Dendritic cell treated with granulocyte-macrophage colony-stimulating factor and Interleukin-4, amounts not matched to agents 40 ng/mL and 50 ng/mL, for 4 days (primary cell): Measurements from ENCODE around the gene BCS1L.

Experiments used
- H3K27ac Mint-ChIP-seq: one replicate; pipeline ENCODE4 v1.8.0; 2022; ENCODE audit warnings: mild to moderate bottlenecking, mixed read lengths
- H3K27me3 Mint-ChIP-seq: one replicate; pipeline ENCODE4 v1.8.0; 2022; ENCODE audit warnings: mild to moderate bottlenecking, mixed read lengths
- H3K36me3 Mint-ChIP-seq: one replicate; pipeline ENCODE4 v1.8.0; 2022; ENCODE audit warnings: low read depth, mixed read lengths
- H3K4me1 Mint-ChIP-seq: one replicate; pipeline ENCODE4 v1.8.0; 2022; ENCODE audit warnings: low read depth, mixed read lengths
- H3K4me3 Mint-ChIP-seq: one replicate; pipeline ENCODE4 v1.8.0; 2022; ENCODE audit warnings: mild to moderate bottlenecking, moderate library complexity, mixed read lengths
- H3K9me3 Mint-ChIP-seq: one replicate; pipeline ENCODE4 v1.8.0; 2022; ENCODE audit warnings: mixed read lengths
- intact Hi-C: fragments of 100-400 bp; cut with micrococcal nuclease; formaldehyde crosslinking; loops from one replicate; pipeline ENCODE4 v1.15.0; 2022

BCS1L gene

GRCh38 chr2:218659258-218659987, at the start of gene BCS1L, which contains the start of gene ZNF142:
TSS of gene BCS1L (plus strand) at chr2:218659683. CDS start at chr2:218660988, 1,305 bp downstream.
TSS of gene ZNF142 (minus strand) at chr2:218659623. CDS start at chr2:218656429, 3,194 bp downstream.
- Mint-ChIP-seq H3K4me3 (peak within 1 kb of the TSS; percentile 98), H3K9me3 (no peaks in the 10 kb centered on the region), H3K27me3 (no peaks in the 10 kb centered on the region), H3K27ac (peak within 1 kb of the TSS; percentile 82), H3K4me1 (peaks cover 31% of the 10 kb centered on the region), H3K36me3 (peaks cover 84% of the 10 kb centered on the region)
- intact Hi-C loops, result loop anchor here (1.0 kb wide), 2 partner anchors 51 to 188 kb away; partner anchors contain the start of gene TTLL4

- Mint-ChIP-seq H3K4me3 (no peak overlapping the region), H3K27me3 (peaks cover 2% of the 10 kb centered on the region), H3K4me1 (no peaks in the 10 kb centered on the region), H3K27ac (no peak overlapping the region), H3K9me3 (no peaks in the 10 kb centered on the region), H3K36me3 (no peaks in the 10 kb centered on the region)
- intact Hi-C loops, result no loop called here
Measured at GRCh38 chr2:218615868-218616315, 43.6 kb upstream of the BCS1L start.

GRCh38 chr2:218618102-218618860, 41.2 kb upstream of the BCS1L start:
- Mint-ChIP-seq H3K9me3 (no peaks in the 10 kb centered on the region), H3K4me1 (peaks cover 9% of the 10 kb centered on the region), H3K27me3 (no peaks in the 10 kb centered on the region), H3K4me3 (no peak overlapping the region), H3K36me3 (no peaks in the 10 kb centered on the region), H3K27ac (no peak overlapping the region)
- intact Hi-C loops, result no loop called here

DNA sequence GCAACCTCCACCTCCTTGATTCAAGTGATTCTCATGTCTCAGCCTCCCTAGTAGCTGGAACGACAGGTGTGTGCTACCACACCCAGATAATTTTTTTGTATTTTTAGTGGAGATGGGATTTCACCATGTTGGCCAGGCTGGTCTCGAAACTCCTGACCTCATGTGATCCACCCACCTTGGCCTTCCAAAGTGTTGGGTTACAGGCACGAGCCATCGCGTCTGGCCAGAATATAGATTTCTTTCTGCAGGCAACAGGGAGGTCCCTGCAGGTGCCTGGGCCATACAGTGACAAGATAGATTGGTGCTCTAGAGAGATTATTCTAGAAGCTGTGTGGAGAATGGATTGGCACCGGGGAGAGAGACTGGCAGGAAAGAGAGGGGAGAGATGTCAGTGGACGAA, 38.5 kb upstream of the BCS1L start:
- H3K27me3 Mint-ChIP-seq, result no peaks in the 10 kb centered on the region
- no peak overlapping the region for H3K4me3 Mint-ChIP-seq
- H3K36me3 Mint-ChIP-seq, result no peaks in the 10 kb centered on the region
- peaks cover 16% of the 10 kb centered on the region for H3K4me1 Mint-ChIP-seq
- H3K27ac Mint-ChIP-seq, result no peak overlapping the region
- H3K9me3 Mint-ChIP-seq, result no peaks in the 10 kb centered on the region
- intact Hi-C loops, result no loop called here

DNA sequence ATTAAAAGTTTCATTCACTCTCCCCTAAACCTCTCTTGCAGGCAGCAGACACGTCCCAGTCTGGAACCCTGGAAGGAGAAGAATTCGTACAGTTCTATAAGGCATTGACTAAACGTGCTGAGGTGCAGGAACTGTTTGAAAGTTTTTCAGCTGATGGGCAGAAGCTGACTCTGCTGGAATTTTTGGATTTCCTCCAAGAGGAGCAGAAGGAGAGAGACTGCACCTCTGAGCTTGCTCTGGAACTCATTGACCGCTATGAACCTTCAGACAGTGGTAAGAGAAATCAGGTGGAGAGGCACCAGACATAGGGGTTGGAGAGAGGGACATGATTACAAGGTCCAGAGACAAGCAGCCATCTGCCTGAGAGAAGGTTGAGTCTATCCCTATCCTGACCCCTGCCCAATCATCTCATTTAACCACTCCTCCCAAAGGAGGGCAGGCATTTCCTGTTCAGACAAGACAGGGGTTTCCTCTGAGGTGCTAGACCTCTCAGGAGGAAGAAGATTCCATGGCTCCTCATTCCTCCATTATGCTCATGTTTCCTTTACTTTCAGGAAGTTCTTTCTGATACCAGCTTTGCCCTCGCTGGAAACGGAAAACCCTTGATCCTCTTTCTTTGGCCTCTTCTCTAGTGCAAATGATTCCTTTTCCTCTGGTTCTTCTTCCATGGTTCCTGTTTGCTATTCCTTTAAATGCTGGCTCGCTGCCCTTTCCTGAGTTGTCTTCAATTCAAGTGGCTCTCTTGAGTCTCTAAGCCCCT, 36.7 kb upstream of the BCS1L start:
- H3K4me3 Mint-ChIP-seq, result no peak overlapping the region
- no peaks in the 10 kb centered on the region for H3K9me3 Mint-ChIP-seq
- peak overlapping the region; percentile 73 for H3K27ac Mint-ChIP-seq
- intact Hi-C loops, result no loop called here
- H3K4me1 Mint-ChIP-seq, result peaks cover 16% of the 10 kb centered on the region
- peaks cover 2% of the 10 kb centered on the region for H3K27me3 Mint-ChIP-seq
- no peaks in the 10 kb centered on the region for H3K36me3 Mint-ChIP-seq

GRCh38 chr2:218623366-218623705, 36.1 kb upstream of the BCS1L start:
- no peaks in the 10 kb centered on the region for H3K36me3 Mint-ChIP-seq
- peak overlapping the region; percentile 73 for H3K27ac Mint-ChIP-seq
- H3K27me3 Mint-ChIP-seq, result peaks cover 2% of the 10 kb centered on the region
- intact Hi-C loops, result no loop called here
- H3K4me3 Mint-ChIP-seq, result no peak overlapping the region
- no peaks in the 10 kb centered on the region for H3K9me3 Mint-ChIP-seq
- peaks cover 16% of the 10 kb centered on the region for H3K4me1 Mint-ChIP-seq

- peaks cover 16% of the 10 kb centered on the region for H3K4me1 Mint-ChIP-seq
- no peaks in the 10 kb centered on the region for H3K36me3 Mint-ChIP-seq
- H3K27ac Mint-ChIP-seq, result no peak overlapping the region
- H3K27me3 Mint-ChIP-seq, result peaks cover 2% of the 10 kb centered on the region
- H3K9me3 Mint-ChIP-seq, result no peaks in the 10 kb centered on the region
- intact Hi-C loops, result no loop called here
- no peak overlapping the region for H3K4me3 Mint-ChIP-seq
Measured at GRCh38 chr2:218626369-218626768, 33.1 kb upstream of the BCS1L start.

- no peak overlapping the region for H3K4me3 Mint-ChIP-seq
- H3K27ac Mint-ChIP-seq, result no peak overlapping the region
- no peaks in the 10 kb centered on the region for H3K36me3 Mint-ChIP-seq
- H3K9me3 Mint-ChIP-seq, result no peaks in the 10 kb centered on the region
- peaks cover 2% of the 10 kb centered on the region for H3K27me3 Mint-ChIP-seq
- peaks cover 10% of the 10 kb centered on the region for H3K4me1 Mint-ChIP-seq
- intact Hi-C loops, result no loop called here
Measured at GRCh38 chr2:218627939-218628338, 31.5 kb upstream of the BCS1L start.

DNA sequence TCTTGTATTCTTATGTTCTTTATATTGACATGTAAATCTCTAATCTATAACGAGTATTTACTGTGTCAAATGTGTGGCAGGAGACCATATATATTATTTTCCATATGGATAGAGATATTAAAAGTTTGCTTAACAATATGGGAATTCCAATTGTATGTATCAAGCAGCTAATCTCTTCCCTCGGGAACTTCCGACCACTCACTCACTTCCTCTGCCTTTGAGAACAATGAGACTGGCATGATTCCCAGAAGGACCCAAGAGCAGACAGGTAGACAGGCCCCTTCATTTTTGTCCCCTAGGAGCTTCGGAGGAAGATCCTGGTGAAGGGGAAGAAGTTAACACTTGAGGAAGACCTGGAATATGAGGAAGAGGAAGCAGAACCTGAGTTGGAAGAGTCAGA, 27.6 kb upstream of the BCS1L start:
- H3K27ac Mint-ChIP-seq, result no peak overlapping the region
- H3K36me3 Mint-ChIP-seq, result peaks cover 33% of the 10 kb centered on the region
- H3K9me3 Mint-ChIP-seq, result no peaks in the 10 kb centered on the region
- intact Hi-C loops, result loop anchor here (10.0 kb wide), 1 partner anchor 217 kb away; the partner anchor contains the start of gene VIL1
- H3K27me3 Mint-ChIP-seq, result no peaks in the 10 kb centered on the region
- no peaks in the 10 kb centered on the region for H3K4me1 Mint-ChIP-seq
- H3K4me3 Mint-ChIP-seq, result no peak overlapping the region

DNA sequence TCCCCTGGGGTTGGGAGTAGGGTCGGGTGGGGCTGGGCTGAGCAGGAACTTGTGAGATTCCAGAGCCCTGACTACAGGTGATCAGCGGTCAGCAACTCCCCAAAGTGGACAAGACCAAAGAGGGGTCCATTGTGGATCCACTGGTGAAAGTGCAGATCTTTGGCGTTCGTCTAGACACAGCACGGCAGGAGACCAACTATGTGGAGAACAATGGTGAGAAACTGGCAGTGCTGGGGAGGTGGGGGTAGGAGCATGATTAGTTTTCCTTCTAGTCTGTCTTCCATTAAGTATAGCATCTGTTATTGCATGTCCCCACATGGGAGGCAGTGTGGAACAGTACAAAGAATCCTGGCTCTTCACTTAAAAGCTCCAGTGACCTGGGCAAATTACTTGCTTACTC, 23.8 kb upstream of the BCS1L start:
- intact Hi-C loops, result loop anchor here (10.0 kb wide), 1 partner anchor 221 kb away; the partner anchor contains the start of gene VIL1

GRCh38 chr2:218638372-218638771, 21.1 kb upstream of the BCS1L start:
- peaks cover 96% of the 10 kb centered on the region for H3K36me3 Mint-ChIP-seq
- no peaks in the 10 kb centered on the region for H3K9me3 Mint-ChIP-seq
- no peak overlapping the region for H3K4me3 Mint-ChIP-seq
- no peak overlapping the region for H3K27ac Mint-ChIP-seq
- no peaks in the 10 kb centered on the region for H3K27me3 Mint-ChIP-seq
- H3K4me1 Mint-ChIP-seq, result no peaks in the 10 kb centered on the region
- intact Hi-C loops, result loop anchor here (10.0 kb wide), 1 partner anchor 224 kb away; the partner anchor contains the start of gene VIL1

More for the DNA sequence above, 23.8 kb upstream of the BCS1L start:
- Mint-ChIP-seq H3K4me1 (no peaks in the 10 kb centered on the region), H3K27ac (no peak overlapping the region), H3K4me3 (no peak overlapping the region), H3K9me3 (no peaks in the 10 kb centered on the region), H3K27me3 (no peaks in the 10 kb centered on the region), H3K36me3 (peaks cover 72% of the 10 kb centered on the region)

DNA sequence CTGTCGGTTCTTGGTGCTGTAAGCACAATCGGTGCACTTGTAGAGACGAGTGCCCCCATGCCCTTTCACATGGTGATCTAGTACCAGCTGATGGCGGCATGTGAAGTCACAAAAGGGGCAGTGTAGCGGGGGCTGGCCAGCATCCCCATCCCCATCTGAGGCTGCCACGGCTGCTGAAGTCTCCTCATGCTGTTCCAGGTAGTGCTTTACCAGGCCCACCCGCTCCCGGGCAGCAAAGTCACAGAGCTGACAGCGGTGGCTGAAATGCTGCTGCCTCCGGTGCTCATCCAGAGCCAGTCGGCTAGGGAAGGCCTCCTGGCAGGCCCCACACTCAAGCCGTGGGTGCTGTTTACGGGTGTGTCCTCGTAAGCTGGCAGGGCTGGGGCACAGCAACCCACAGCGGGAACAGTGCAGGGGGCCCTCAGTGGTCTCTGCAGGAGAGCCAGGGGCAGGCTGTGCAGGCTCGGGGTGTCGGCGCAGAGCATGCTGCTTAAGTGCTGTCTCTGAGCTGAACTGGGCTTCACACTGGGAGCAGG, 17.3 kb upstream of the BCS1L start:
- H3K36me3 Mint-ChIP-seq, result peaks cover 100% of the 10 kb centered on the region
- no peaks in the 10 kb centered on the region for H3K4me1 Mint-ChIP-seq
- H3K27ac Mint-ChIP-seq, result no peak overlapping the region
- no peaks in the 10 kb centered on the region for H3K27me3 Mint-ChIP-seq
- no peak overlapping the region for H3K4me3 Mint-ChIP-seq
- no peaks in the 10 kb centered on the region for H3K9me3 Mint-ChIP-seq
- intact Hi-C loops, result no loop called here

- Mint-ChIP-seq H3K4me1 (no peaks in the 10 kb centered on the region), H3K27me3 (no peaks in the 10 kb centered on the region), H3K36me3 (peaks cover 99% of the 10 kb centered on the region), H3K9me3 (no peaks in the 10 kb centered on the region), H3K27ac (no peak overlapping the region), H3K4me3 (no peak overlapping the region)
- intact Hi-C loops, result no loop called here
Measured at GRCh38 chr2:218642786-218643185, 16.7 kb upstream of the BCS1L start.
